ENCODE results near the gene CATSPERZ.

The CATSPERZ gene

GRCh38 chr11:64285885-64286800, 14.0 kb upstream of the CATSPERZ start:
- DNase-seq, result no peak

GRCh38 chr11:64286801-64287159, 13.4 kb upstream of the CATSPERZ start:
- no peak for DNase-seq

GRCh38 chr11:64287676-64288352, 12.3 kb upstream of the CATSPERZ start:
- DNase-seq, result no peak

GRCh38 chr11:64288353-64288750, 11.8 kb upstream of the CATSPERZ start:
- DNase-seq, result no peak

- no peak for DNase-seq
Measured at GRCh38 chr11:64289002-64289564, 11.1 kb upstream of the CATSPERZ start.

GRCh38 chr11:64290352-64291261, 9.6 kb upstream of the CATSPERZ start:
- DNase-seq, result no peak

GRCh38 chr11:64291262-64291751, 8.9 kb upstream of the CATSPERZ start, which contains the start of gene KCNK4:
KCNK4 (plus strand) TSS chr11:64291302; CDS start chr11:64293019, 1,717 bp downstream.
- no peak for DNase-seq

GRCh38 chr11:64291752-64292459, 8.3 kb upstream of the CATSPERZ start:
- DNase-seq, result no peak

GRCh38 chr11:64292460-64293254, 7.5 kb upstream of the CATSPERZ start:
- DNase-seq, result no peak

GRCh38 chr11:64294774-64295173, 5.4 kb upstream of the CATSPERZ start:
- DNase-seq, result no peak

- no peak for DNase-seq
Measured at GRCh38 chr11:64295760-64296159, 4.4 kb upstream of the CATSPERZ start.

- no peak for DNase-seq
Measured at GRCh38 chr11:64296236-64296635, 3.9 kb upstream of the CATSPERZ start.

- no peak for DNase-seq
Measured at GRCh38 chr11:64296830-64297698, 3.1 kb upstream of the CATSPERZ start.

GRCh38 chr11:64297699-64298358, 2.3 kb upstream of the CATSPERZ start:
- DNase-seq, result no peak

- no peak for DNase-seq
Measured at GRCh38 chr11:64298966-64299846, 952 bp upstream of the CATSPERZ start.

- no peak for DNase-seq
Measured at GRCh38 chr11:64303109-64304031, 3.2 kb downstream of the CATSPERZ start.

- no peak for DNase-seq
Measured at GRCh38 chr11:64304032-64304315, 3.8 kb downstream of the CATSPERZ start.

Data from SIG-M5 (cell line).